ENCODE data around the gene APBB2. TPM values are rescaled to one million over a fixed set of nuclear protein-coding genes. Genes with fewer than 3 reads are reported as not detected.

The APBB2 gene
- total RNA-seq, 4 donors from 2014 or later, result 66.3 to 133 (median 90.2) TPM

GRCh38 chr4:41136456-41136855 lies 77.9 kb downstream of the APBB2 start:
- Histone ChIP-seq H3K36me3 (no peaks in the 10 kb centered on the region), H3K27ac (peak overlapping the region in 1 of 4 donors; percentile 2), H3K27me3 (no peaks in the 10 kb centered on the region), H3K9me3 (no peaks in the 10 kb centered on the region), H3K4me1 (peaks cover 7 to 51% (median 10%) of the 10 kb centered on the region in 3 donors), H3K4me3 (no peak overlapping the region)
- TF ChIP-seq CTCF (IDR thresholded peaks at IDR 0.05) (no peak), POLR2A (IDR thresholded peaks at IDR 0.05) (no peak), EP300 (IDR thresholded peaks at IDR 0.05) (no peak), POLR2AphosphoS5 (IDR thresholded peaks at IDR 0.05) (no peak)
- no peak for ATAC-seq
- WGBS, 2 donors (ENCODE audit: low coverage in 1 of 2), result 78 to 100% methylated on average over 1 to 3 of the region's 3 CpGs

- H3K9me3 ChIP-seq, result no peaks in the 10 kb centered on the region
- no peaks in the 10 kb centered on the region for H3K36me3 ChIP-seq
- 27 to 36% methylated on average over 1 of the region's 2 CpGs for WGBS, 2 donors (ENCODE audit: low coverage in 1 of 2)
- ATAC-seq, result no peak
- no peak overlapping the region for H3K4me3 ChIP-seq
- peak overlapping the region in 1 of 4 donors; percentile 2 for H3K27ac ChIP-seq
- no peaks in the 10 kb centered on the region for H3K27me3 ChIP-seq
- H3K4me1 ChIP-seq, result peaks cover 7 to 44% (median 10%) of the 10 kb centered on the region in 3 donors
- TF ChIP-seq EP300 (IDR thresholded peaks at IDR 0.05) (no peak), POLR2A (IDR thresholded peaks at IDR 0.05) (no peak), POLR2AphosphoS5 (IDR thresholded peaks at IDR 0.05) (no peak), CTCF (IDR thresholded peaks at IDR 0.05) (no peak)
These were observed 78.5 kb downstream of the APBB2 start for GRCh38 chr4:41135801-41136200.

GRCh38 chr4:41134581-41134980 lies 79.8 kb downstream of the APBB2 start:
- Histone ChIP-seq H3K4me3 (no peak overlapping the region), H3K27ac (no peak overlapping the region), H3K9me3 (no peaks in the 10 kb centered on the region), H3K27me3 (no peaks in the 10 kb centered on the region), H3K36me3 (no peaks in the 10 kb centered on the region), H3K4me1 (peaks cover 7 to 48% (median 10%) of the 10 kb centered on the region in 3 donors)
- WGBS, 2 donors (ENCODE audit: low coverage in 1 of 2), result 52 to 69% methylated on average over 2 of the region's 2 CpGs
- ATAC-seq, result no peak
- TF ChIP-seq CTCF (IDR thresholded peaks at IDR 0.05) (no peak), POLR2AphosphoS5 (IDR thresholded peaks at IDR 0.05) (no peak), POLR2A (IDR thresholded peaks at IDR 0.05) (no peak), EP300 (IDR thresholded peaks at IDR 0.05) (no peak)

GRCh38 chr4:41133454-41134018 lies 80.8 kb downstream of the APBB2 start:
- TF ChIP-seq POLR2AphosphoS5 (IDR thresholded peaks at IDR 0.05) (no peak), EP300 (IDR thresholded peaks at IDR 0.05) (no peak), POLR2A (IDR thresholded peaks at IDR 0.05) (no peak), CTCF (IDR thresholded peaks at IDR 0.05) (no peak)
- 36 to 46% methylated on average over 3 of the region's 3 CpGs for WGBS, 2 donors (ENCODE audit: low coverage in 1 of 2)

GRCh38 chr4:41132055-41132683 lies 82.2 kb downstream of the APBB2 start:
- H3K4me1 ChIP-seq, result peaks cover 7 to 48% (median 10%) of the 10 kb centered on the region in 3 donors
- no peaks in the 10 kb centered on the region for H3K36me3 ChIP-seq
- H3K27me3 ChIP-seq, result no peaks in the 10 kb centered on the region
- no peak overlapping the region for H3K27ac ChIP-seq
- 69 to 94% methylated on average over 2 of the region's 2 CpGs for WGBS, 2 donors (ENCODE audit: low coverage in 1 of 2)
- H3K9me3 ChIP-seq, result no peaks in the 10 kb centered on the region
- H3K4me3 ChIP-seq, result no peak overlapping the region
- no peak for ATAC-seq
- TF ChIP-seq EP300 (IDR thresholded peaks at IDR 0.05) (no peak), CTCF (IDR thresholded peaks at IDR 0.05) (no peak), POLR2A (IDR thresholded peaks at IDR 0.05) (no peak), POLR2AphosphoS5 (IDR thresholded peaks at IDR 0.05) (no peak)

More at GRCh38 chr4:41133454-41134018, 80.8 kb downstream of the APBB2 start:
- no peaks in the 10 kb centered on the region for H3K27me3 ChIP-seq
- no peaks in the 10 kb centered on the region for H3K36me3 ChIP-seq
- no peak for ATAC-seq
- H3K9me3 ChIP-seq, result no peaks in the 10 kb centered on the region
- H3K27ac ChIP-seq, result no peak overlapping the region
- H3K4me1 ChIP-seq, result peaks cover 7 to 48% (median 10%) of the 10 kb centered on the region in 3 donors
- no peak overlapping the region for H3K4me3 ChIP-seq

All from gastroesophageal sphincter (tissue), 4 donors.